G401.6 (cell line): ENCODE data around the gene PAPSS2.

ENCODE experiments used
- FAIRE-seq: peaks from 2 replicates; lab custom pipeline; 2012; peaks lifted over from hg19 to GRCh38; lab: Jason Lieb, UNC

Gene PAPSS2

GRCh38 chr10:87750817-87751216 is 91.1 kb downstream of the PAPSS2 start:
- FAIRE-seq, result no peak

- no peak for FAIRE-seq
Measured at GRCh38 chr10:87751274-87751673, 91.6 kb downstream of the PAPSS2 start.

- no peak for FAIRE-seq
Measured at GRCh38 chr10:87752566-87752965, 92.9 kb downstream of the PAPSS2 start.

GRCh38 chr10:87753995-87754866 is 94.6 kb downstream of the PAPSS2 start:
- no peak for FAIRE-seq

GRCh38 chr10:87757685-87758084 is 98.0 kb downstream of the PAPSS2 start:
- no peak for FAIRE-seq

- no peak for FAIRE-seq
Measured at GRCh38 chr10:87759551-87759950, 99.9 kb downstream of the PAPSS2 start.

GRCh38 chr10:87760195-87760905 is 100.7 kb downstream of the PAPSS2 start:
- FAIRE-seq, result no peak

GRCh38 chr10:87761153-87761552 is 101.5 kb downstream of the PAPSS2 start:
- no peak for FAIRE-seq

- FAIRE-seq, result no peak
Measured at GRCh38 chr10:87761892-87762291, 102.2 kb downstream of the PAPSS2 start.

GRCh38 chr10:87763086-87763861 is 103.6 kb downstream of the PAPSS2 start:
- no peak for FAIRE-seq

- FAIRE-seq, result no peak
Measured at GRCh38 chr10:87764072-87764934, 104.6 kb downstream of the PAPSS2 start.

GRCh38 chr10:87765666-87766376 is 106.1 kb downstream of the PAPSS2 start:
- FAIRE-seq, result no peak

- no peak for FAIRE-seq
Measured at GRCh38 chr10:87767253-87767652, 107.6 kb downstream of the PAPSS2 start.

- FAIRE-seq, result peak; percentile 97
Measured at GRCh38 chr10:87771871-87772500, 112.3 kb downstream of the PAPSS2 start.

GRCh38 chr10:87775766-87776165 is 116.1 kb downstream of the PAPSS2 start:
- FAIRE-seq, result no peak

- FAIRE-seq, result no peak
Measured at GRCh38 chr10:87776328-87776727, 116.7 kb downstream of the PAPSS2 start.

GRCh38 chr10:87781545-87781944 is 121.9 kb downstream of the PAPSS2 start:
- no peak for FAIRE-seq

GRCh38 chr10:87782721-87783120 is 123.0 kb downstream of the PAPSS2 start:
- no peak for FAIRE-seq

GRCh38 chr10:87786421-87786820 is 126.7 kb downstream of the PAPSS2 start:
- no peak for FAIRE-seq

- FAIRE-seq, result peak; percentile 27
Measured at GRCh38 chr10:87790185-87790584, 130.5 kb downstream of the PAPSS2 start.

- no peak for FAIRE-seq
Measured at GRCh38 chr10:87794285-87794684, 134.6 kb downstream of the PAPSS2 start.
